Progenitor cell of endocrine pancreas (in vitro differentiated cells): ENCODE measurements around the gene GLS2. TPM values are rescaled to one million over a fixed set of nuclear protein-coding genes. Genes with fewer than 3 reads are reported as not detected.

Source experiments
- DNase-seq: peaks from one replicate; pipeline ENCODE4 v3.0.0; 2021; ENCODE audit warnings: low spot score; ENCODE audit not compliant: unreplicated experiment
- H3K27ac Mint-ChIP-seq: 2 replicates; pipeline ENCODE4 v1.8.0; 2021; ENCODE audit warnings: mild to moderate bottlenecking, moderate library complexity, mixed read lengths
- H3K27me3 Mint-ChIP-seq: 2 replicates; pipeline ENCODE4 v1.8.0; 2021; ENCODE audit warnings: mixed read lengths
- H3K36me3 Mint-ChIP-seq: 2 replicates; pipeline ENCODE4 v1.8.0; 2022; ENCODE audit warnings: mixed read lengths; ENCODE audit not compliant: insufficient read depth
- H3K4me1 Mint-ChIP-seq: 2 replicates; pipeline ENCODE4 v1.8.0; 2021; ENCODE audit warnings: low read depth, mixed read lengths
- H3K4me3 Mint-ChIP-seq: 2 replicates; pipeline ENCODE4 v1.8.0; 2021; ENCODE audit warnings: low read depth, mild to moderate bottlenecking, moderate library complexity, mixed read lengths
- H3K9me3 Mint-ChIP-seq: 2 replicates; pipeline ENCODE4 v1.8.0; 2021; ENCODE audit warnings: low read depth, mixed read lengths
- CTCF ChIP-seq: fragments of 200-600 bp; sonication (generic); IDR thresholded peaks from one replicate; pipeline ENCODE4 v1.5.0; 2021; ENCODE audit warnings: antibody characterized with exemption, mild to moderate bottlenecking; ENCODE audit not compliant: unreplicated experiment
- total RNA-seq: library from RNA; stranded (reverse); gene quantifications from 2 replicates; pipeline ENCODE4 v1.2.1, GENCODE V29; 2021

Gene GLS2
- total RNA-seq, 1 donor from 2014 or later = 3.1 TPM

- TF ChIP-seq CTCF = no peak
- Mint-ChIP-seq H3K9me3 (no peaks in the 10 kb centered on the region), H3K4me1 (no peaks in the 10 kb centered on the region), H3K27ac (no peak overlapping the region), H3K36me3 (no peaks in the 10 kb centered on the region), H3K4me3 (no peak overlapping the region), H3K27me3 (peaks cover 2% of the 10 kb centered on the region)
- no peak for DNase-seq
Observed at GRCh38 chr12:56461235-56462159, 26.5 kb downstream of the GLS2 start.

GRCh38 chr12:56457817-56458216, 30.1 kb downstream of the GLS2 start:
- Mint-ChIP-seq H3K36me3 (no peaks in the 10 kb centered on the region), H3K4me1 (no peaks in the 10 kb centered on the region), H3K27ac (no peak overlapping the region), H3K4me3 (no peak overlapping the region), H3K9me3 (no peaks in the 10 kb centered on the region), H3K27me3 (peaks cover 21% of the 10 kb centered on the region)
- no peak for DNase-seq
- TF ChIP-seq CTCF = no peak

GRCh38 chr12:56454557-56454956, 33.4 kb downstream of the GLS2 start, which contains the start of gene MIP:
MIP (minus strand) TSS chr12:56454657; CDS start chr12:56454613, 44 bp downstream.
- no peak within 1 kb of the TSS for H3K27ac Mint-ChIP-seq
- H3K4me3 Mint-ChIP-seq = no peak within 1 kb of the TSS
- DNase-seq = no peak
- no peaks in the 10 kb centered on the region for H3K9me3 Mint-ChIP-seq
- TF ChIP-seq CTCF = no peak
- H3K36me3 Mint-ChIP-seq = no peaks in the 10 kb centered on the region
- H3K27me3 Mint-ChIP-seq = peaks cover 21% of the 10 kb centered on the region
- H3K4me1 Mint-ChIP-seq = peaks cover 7% of the 10 kb centered on the region

GRCh38 chr12:56451147-56451546, 36.8 kb downstream of the GLS2 start:
- H3K36me3 Mint-ChIP-seq = peaks cover 2% of the 10 kb centered on the region
- no peaks in the 10 kb centered on the region for H3K9me3 Mint-ChIP-seq
- H3K4me1 Mint-ChIP-seq = peaks cover 14% of the 10 kb centered on the region
- peaks cover 21% of the 10 kb centered on the region for H3K27me3 Mint-ChIP-seq
- H3K27ac Mint-ChIP-seq = no peak overlapping the region
- DNase-seq = no peak
- H3K4me3 Mint-ChIP-seq = no peak overlapping the region
- TF ChIP-seq CTCF = no peak

GRCh38 chr12:56450241-56450640, 37.7 kb downstream of the GLS2 start:
- no peak for TF ChIP-seq CTCF
- DNase-seq = no peak
- H3K9me3 Mint-ChIP-seq = no peaks in the 10 kb centered on the region
- no peak overlapping the region for H3K27ac Mint-ChIP-seq
- H3K4me3 Mint-ChIP-seq = peak overlapping the region; percentile 93
- H3K4me1 Mint-ChIP-seq = peaks cover 14% of the 10 kb centered on the region
- H3K36me3 Mint-ChIP-seq = peaks cover 2% of the 10 kb centered on the region
- H3K27me3 Mint-ChIP-seq = peaks cover 15% of the 10 kb centered on the region
